HG03521 (cell line): ENCODE data around the gene B4GALT2.

Experiments used
- ATAC-seq: cut with Tn5 transposase; IDR thresholded peaks from one replicate; pipeline ENCODE4 v1.9.1; 2021; ENCODE audit warnings: mild to moderate bottlenecking, moderate library complexity; ENCODE audit not compliant: unreplicated experiment

B4GALT2 gene

DNA sequence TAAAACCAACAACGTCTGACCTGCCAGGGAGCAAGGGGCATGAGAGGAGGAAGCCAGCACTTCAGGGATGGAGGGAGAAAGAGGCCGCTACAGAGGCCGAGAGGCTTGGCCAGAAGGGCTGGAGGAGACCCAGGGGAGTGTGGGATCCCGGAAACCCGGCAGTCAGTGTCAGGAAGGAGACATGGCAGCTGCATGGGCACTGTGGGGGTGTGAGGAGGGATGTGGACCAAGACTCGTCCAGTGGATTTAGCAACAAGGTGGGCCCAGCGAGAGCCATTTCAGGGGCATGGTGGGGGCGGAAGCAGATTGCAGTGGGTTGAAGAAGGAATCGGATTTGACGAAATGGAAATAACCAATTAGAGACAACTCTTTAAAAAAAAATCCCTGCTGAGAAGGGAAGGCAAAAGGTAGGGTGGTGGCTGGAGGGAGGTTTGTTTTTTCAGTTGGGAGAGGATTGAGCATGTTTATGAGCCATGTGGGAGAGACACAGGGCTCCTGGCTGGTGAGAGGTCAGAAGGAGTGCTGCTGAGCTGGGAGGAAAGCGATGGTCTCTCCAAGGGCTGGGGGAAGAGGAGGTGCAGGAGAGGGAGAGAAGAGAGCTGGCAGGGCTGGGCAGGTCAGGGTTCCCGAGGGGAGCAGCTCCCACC, 4.4 kb downstream of the B4GALT2 start:
- ATAC-seq: no peak

DNA sequence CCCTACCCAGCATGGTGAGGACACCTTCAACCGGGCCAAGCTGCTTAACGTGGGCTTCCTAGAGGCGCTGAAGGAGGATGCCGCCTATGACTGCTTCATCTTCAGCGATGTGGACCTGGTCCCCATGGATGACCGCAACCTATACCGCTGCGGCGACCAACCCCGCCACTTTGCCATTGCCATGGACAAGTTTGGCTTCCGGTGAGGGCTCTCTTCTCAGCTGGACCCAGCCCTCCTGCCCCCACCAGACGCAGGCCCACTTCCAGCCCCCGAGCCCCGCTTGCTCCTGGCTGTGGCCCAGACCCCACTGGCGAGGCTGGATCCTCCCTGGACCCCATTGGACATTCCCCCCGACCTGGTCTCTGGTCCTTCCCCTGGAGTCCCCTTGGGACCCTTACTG, 5.8 kb downstream of the B4GALT2 start:
- no peak for ATAC-seq

DNA sequence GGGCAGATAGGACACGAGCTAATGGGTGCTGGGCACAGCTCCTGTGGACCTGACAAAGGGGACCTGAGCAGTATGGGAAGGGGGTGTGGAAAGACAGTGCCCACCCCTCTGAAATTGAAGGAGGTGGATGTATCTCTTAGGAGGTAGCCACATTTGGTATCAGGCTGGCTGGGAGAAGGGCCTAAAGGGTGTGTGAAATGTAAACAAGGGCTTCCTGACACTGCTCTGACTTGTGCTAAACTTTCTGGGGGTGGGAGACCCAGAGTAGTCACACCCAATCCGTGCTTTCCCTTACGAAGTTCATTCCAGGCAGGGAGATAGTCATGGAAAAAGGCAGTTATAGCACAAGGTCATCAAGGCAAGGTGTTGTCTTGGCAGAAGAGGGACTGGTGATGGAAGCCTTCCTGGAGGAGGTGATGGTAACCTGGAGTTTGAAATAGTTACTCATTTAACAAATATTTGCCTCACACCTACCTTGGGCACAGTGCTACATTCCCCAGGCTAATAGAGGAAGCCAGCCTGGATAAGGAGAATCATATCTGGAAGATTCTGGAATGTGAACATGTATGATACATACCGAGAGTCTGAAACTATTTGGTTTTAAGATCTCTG, 7.1 kb downstream of the B4GALT2 start:
- no peak for ATAC-seq

DNA sequence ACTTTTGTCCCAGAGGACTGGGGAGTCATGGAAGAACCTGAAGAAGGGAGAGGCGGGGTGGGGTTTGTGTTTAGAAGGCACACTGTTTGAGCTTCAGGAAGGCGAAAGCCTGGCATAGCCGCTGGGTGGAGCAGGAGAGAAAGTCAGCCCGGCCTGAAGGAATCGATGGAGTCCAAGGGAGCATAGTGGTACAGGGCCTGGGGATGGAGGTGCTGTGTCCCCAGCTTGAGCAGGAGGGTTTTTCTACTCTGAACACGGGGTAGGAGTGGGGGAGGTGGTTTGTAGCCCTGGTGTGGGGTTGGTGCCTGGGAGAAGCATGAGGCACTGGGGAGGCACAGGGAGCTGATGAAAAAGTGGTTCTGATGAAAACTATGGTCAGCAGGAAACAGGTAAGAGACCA, 7.7 kb downstream of the B4GALT2 start:
- ATAC-seq: no peak

DNA sequence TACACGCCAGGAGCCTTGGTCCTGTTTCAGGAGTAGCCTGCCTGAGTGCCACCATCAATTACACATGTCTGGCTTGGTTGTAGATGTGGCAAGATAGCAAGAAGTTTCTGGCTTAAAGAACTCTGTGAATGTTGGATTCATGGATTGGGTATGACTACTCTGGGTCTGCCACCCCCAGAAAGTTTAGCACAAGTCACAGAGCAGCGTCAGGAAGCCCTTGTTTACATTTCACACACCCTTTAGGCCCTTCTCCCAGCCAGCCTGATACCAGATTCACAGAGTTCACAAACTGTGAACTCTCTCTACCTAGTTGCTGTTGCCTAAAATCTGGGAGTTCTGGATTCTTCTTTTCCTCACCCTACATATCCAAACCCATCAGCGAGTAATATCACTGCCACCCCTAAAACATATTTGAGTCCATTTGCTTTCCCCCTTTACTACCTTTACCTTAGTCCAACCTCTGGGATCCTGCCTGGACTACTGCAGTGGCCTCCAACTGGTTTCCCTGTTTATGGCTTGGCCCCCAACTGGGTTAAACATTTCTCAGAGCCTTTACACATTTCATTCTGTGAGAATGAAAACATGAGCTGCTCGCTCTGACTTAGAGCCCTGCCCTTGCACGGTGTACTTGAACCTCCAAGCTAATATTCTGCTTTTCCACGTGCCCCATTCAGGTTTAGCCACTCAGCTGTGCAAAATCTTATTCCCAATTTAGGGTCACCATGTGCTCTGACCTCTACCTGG, 8.3 kb downstream of the B4GALT2 start:
- no peak for ATAC-seq

DNA sequence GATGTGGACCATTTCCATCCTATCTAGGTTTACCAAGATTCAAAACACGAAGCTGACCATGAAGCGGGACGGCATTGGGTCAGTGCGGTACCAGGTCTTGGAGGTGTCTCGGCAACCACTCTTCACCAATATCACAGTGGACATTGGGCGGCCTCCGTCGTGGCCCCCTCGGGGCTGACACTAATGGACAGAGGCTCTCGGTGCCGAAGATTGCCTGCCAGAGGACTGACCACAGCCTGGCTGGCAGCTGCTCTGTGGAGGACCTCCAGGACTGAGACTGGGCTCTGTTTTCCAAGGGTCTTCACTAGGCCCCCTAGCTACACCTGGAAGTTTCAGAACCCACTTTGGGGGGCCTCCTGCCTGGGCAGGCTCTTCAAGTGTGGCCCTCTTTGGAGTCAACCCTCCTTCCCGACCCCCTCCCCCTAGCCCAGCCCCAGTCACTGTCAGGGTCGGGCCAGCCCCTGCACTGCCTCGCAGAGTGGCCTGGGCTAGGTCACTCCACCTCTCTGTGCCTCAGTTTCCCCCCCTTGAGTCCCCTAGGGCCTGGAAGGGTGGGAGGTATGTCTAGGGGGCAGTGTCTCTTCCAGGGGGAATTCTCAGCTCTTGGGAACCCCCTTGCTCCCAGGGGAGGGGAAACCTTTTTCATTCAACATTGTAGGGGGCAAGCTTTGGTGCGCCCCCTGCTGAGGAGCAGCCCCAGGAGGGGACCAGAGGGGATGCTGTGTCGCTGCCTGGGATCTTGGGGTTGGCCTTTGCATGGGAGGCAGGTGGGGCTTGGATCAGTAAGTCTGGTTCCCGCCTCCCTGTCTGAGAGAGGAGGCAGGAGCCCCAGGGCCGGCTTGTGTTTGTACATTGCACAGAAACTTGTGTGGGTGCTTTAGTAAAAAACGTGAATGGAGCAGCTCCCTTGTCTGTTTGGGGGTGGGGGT, 11.5 kb downstream of the B4GALT2 start:
- no peak for ATAC-seq

DNA sequence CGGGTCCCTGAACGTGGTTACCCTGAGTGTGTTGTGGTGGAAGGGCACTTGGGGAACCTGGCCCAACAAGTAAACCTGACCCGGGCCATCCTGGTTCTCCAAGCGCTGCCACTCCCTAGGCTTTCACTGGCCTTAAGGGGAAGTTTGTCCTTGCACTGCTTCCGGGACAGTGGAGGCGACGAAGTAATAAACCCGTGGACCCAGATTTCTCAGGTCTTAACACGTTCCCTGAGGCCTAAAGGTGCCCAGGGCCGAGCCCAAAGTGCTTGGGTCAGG, 12.1 kb downstream of the B4GALT2 start:
- ATAC-seq: no peak

DNA sequence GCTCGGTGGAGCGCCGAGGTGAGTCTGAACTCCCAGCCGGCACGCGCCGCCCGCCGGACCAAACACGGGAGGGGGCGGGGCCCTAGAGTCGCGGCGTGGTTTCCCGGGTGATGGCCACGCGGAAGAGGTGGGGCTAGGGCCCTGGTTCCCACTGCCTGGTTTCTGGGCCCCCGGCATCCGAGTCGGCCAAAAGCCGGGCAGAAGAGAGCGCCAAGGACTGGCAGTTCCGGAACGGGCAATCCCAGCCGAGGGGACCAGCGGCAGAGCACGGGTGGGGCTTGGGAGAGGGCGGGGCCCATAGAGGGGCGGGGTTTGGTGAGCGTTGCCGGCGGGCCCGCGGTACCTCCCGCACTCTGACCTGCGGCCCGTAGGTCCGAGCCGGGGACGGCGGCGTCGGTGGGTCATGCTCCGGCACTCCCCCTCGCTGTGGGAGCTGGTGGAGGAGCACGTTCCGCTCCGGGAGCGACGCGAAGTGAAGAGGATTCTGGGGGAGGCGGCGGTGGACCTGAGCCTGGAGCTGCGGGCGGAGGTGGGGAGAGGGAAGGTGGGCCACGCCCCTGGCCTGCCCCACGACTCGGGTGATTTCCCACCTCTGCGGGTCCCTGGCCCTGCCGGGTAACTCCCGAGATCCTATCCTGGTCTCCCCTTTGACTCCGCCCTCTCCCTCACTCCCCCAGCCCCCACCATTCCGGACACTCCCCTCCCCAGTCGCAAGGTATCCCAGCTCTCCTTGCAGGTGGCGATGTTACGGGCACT, 12.6 kb downstream of the B4GALT2 start, which contains the start of gene CCDC24:
CCDC24 (plus strand) TSS at position 124 of the 756 bp plus-strand sequence; CDS start at position 404, 280 bp downstream.
- ATAC-seq: peak; percentile 80

DNA sequence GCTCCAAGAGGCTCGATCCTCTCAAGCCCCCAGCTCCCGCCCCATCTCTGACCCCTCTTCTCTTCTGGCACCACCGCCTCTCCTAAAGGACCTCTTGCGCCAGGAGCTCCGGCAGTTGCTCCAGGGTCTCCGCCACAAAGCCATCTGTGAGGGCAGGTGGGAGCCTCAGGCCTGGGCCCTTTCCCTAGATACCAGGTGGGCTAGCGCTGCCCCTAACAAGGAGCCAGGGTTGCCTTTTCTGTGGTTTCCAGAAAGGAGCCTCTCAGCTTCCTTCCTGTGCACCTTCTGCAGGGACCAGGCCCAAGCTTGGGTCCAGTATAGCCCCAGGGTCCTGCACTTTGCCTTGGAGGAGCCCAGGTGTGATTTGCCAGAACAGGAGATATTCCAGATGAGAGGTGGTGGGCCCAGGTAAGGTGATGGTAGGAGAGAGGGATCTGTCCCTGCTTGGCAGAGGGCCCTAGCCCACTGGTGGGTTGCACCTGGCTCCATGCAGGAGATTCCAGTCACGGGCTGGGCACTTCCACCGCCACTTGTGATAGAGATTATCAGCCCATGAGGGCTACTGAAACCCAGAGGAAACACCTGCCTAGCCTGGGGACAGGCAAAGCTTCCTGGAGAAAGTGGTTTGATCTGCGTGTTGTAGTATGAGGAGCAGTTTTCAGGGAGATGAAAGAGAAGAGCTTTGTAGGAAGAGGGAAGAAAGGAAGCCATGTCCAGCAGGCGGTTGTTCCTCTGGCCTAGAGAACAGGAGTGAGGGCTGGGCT, 13.4 kb downstream of the B4GALT2 start:
- ATAC-seq: no peak

DNA sequence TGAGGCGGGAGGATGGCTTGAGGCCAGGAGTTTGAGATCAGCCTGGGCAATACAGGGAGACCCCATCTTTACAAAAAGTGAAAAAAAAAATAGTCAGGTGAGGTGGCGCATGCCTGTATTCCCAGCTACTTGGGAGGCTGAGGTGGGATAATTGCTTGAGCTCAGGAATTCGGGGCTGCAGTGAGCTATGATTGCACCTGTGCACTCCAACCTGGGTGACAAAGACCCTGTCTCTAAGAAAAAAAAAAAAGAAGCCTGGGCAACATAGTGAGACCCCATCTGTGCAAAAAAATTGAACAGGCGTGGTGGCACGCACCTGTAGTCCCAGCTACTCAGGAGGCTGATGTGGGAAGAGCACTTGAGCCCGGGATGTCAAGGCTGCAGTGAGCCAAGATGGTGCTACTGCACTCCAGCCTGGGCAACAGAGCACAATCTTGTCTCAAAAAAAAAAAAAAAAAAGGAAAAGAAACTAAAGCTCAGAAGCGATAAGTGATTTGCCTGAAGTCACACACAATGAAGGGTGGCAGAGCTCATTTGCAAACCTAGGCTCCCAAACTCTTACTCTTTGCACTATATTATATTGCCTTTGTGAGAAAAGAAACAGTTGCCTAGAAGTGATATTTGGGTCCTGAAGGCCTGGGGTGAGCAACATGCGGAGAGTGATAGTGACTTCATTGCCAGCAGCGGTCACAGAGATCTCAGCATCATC, 14.3 kb downstream of the B4GALT2 start:
- no peak for ATAC-seq

DNA sequence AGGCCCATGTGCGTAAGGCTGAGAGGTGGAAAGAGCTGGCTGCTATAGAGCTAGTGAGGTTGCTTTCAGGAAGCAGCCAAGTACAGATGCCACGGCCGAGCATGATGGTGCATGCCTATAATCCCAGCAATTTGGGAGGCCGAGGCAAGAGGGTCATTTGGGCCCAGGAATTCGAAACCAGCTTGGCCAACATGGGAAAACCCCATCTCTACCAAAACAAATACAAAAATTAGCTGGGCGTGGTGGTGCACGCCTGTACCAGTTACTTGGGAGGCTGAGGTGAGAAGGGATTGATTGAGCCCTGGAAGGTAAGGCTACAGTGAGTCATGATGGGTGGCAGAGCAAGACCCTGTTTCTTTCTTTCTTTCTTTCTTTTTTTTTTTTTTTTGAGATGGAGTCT, 15.1 kb downstream of the B4GALT2 start:
- ATAC-seq: no peak

DNA sequence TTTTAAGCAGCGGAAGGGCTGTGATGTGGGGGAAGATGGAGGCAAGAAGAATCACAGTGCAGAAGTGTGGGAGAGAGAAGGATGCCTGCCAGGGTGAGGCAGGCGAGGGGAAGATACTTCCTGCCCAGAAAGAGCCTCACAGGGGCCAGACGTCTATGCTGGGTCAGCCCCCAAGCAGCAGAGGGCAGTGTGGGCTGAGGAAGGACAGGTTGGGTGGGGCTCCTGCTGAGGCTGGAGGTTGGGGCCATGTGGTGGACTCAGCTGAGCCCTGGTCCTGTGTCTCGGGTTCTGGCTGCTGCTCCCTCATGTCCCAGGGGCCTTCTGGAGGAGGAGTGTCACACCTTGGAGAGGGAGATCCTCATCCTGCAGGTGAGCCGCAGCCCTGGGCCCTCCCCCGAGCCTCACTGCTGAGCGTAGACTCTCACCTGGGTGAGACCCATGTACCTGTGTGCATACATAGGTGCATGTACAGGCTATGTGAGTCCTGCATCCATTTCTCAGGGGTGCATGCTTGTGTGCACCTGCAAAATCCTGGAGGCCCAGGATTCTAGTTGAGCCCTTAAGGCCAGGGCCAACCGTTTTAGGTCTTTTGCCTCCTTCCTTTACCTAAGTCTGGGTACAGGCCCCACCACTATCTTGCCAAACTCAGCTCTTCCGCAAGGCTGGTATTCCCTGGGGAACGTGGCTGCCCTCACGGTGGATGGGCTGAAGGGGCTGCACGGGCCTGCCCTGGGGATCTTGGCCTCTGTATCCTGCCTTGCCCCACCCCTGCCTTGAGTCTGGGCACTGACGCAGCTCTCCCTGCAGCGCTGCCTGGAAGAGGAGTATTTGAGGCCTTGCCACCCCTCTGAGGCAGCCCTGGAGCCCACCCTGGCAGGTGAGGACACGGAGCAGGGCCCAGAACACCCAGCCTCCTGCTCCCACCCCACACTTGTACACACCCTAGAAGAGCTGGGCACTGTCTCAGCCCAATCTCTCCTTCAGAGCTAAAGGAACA, 16.1 kb downstream of the B4GALT2 start:
- no peak for ATAC-seq

DNA sequence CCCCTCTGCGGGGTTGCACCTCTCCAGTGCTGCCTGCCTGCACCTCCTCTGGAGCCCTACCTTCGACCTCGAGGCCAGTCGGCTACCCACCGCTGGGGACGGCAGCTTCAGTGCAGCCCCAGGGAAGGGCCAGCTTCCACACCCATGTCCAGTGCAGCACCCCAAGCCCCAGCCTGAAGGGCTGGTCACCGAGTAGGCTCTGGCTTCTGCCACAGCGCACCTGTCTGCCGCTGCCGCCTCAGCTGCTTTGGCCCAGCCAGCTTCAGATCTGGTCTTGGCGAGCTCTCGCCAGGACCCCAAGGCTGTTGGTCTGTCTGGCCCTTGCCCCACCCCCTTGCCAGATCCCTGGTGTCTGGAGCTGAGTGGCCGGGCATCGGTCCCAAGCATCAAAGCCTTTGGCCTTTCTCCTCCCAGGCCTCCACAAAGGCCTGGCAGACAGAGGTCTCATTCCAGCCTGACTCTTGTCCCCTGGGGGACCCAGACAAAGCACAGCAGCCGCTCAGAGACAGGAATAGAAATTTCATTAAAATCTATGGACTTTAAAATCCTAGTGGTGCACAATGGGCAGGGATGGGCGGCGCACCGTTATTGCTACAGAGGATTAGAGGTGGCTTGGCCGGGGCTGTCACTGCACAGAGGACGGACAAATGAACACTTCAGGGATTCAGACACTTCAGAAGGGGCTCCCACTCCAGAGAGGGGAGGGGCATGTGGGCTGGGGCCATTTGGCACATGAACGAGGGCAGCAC, 17.1 kb downstream of the B4GALT2 start:
- ATAC-seq: no peak

DNA sequence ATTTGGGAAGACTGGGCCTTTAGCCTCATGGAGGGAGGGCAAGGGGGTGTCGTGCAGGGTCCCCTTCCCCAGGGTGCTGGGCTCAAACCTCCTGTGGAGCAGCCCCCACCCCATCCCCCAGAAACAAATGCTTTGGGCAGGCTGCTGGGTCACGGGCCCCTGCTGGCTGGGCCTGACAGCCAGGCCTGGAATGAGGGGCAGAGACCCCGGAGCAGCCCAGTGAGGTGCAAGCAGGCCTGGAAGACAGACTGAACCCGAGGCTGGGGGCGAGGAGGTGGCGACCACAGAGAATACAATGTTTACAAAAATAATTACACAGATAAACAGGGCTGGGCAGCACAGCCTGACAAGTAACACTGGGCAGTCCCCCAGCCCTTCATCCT, 17.7 kb downstream of the B4GALT2 start:
- ATAC-seq: no peak

DNA sequence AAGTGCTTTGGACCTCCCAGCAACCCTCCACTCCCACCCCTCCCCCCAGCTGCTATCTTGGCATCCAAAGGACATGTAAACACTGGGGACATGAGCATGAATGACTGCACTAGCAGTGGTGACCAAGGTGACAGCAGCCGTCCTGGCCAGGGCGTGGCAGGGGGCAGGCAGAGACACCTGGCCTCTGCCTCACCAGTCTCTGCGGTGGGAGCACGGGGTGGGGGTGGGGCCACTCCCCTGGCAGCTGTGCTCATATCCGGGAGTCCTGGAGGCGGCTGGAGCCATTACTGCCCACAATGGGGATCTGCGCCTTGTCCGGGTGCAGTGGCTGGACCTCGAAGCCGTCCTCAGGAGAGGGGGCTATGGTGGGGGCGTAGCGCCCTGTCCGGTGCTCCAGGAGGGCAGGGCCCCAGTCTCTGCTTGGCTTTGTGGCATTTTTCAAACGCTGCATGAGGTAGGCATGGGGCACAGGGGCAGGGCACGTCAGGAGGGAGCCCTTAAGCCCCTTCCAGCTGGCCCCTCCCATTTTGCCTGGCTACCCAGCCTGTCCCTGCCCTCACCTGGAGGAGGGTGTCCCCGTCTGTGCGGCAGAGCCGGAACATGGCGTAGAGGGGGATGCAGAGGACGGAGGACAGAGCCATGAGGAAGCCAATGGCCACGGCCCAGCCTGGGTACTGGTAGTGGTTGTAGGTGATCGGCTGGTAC, 18.4 kb downstream of the B4GALT2 start:
- no peak for ATAC-seq

DNA sequence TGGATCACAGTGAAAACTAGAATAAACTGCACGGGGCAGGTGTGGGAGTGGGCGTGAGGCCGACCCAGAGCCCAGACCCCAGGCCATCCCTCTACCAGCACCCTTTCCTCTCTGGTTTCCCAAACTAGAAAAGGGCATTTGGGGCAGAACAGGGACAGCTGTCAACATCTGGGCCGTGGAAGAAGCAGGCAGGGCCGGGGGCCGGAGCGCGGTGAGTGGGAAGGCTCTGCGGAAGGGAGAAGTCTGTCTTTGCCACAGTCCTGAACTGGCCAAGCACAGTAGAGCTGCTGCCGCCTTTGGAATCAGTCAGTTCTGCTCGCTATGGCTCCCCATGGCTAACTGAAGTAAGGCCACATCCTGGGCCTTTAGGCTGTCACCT, 19.0 kb downstream of the B4GALT2 start:
- no peak for ATAC-seq

DNA sequence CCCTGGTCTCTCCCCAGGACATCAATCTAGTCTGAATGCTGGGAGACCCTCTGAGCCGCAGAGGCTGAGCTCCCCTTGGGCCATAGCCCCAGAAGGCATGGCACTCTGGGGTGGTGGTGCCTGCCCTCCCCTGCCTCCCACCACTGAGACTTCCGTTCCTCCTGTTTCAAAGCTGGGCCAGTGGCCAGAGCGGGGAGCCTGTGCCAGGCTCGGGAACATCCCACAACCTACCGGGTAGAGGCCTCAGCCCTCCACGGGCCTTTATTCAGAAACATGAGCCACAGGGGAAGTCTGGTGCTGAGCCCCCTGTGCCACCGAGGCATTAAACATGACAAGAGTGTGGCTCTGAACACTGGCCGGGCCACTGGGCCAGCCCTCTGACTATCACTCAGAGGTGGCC, 20.4 kb downstream of the B4GALT2 start:
- ATAC-seq: no peak
